A549 (cell line): ENCODE results near the gene HNRNPUL1. TPM values are rescaled to one million over a fixed set of nuclear protein-coding genes. Genes with fewer than 3 reads are reported as not detected.
A peak's percentile ranks its signal among the peaks of the same experiment; 100 is the strongest.

ENCODE experiments used
- ATAC-seq, 2 experiments: fragments of 200-7000 bp in 1 of 2; fragments of >200 bp in 1 of 2; cut with Nextera tagmentation in 1 of 2; cut with Tn5 transposase in 1 of 2; 3 replicates each; pipeline versions ENCODE4 v1.8.0 to v1.9.1; 2018 to 2020; ENCODE audit warnings: mild to moderate bottlenecking in 1 of 2, moderate library complexity in 1 of 2
- CTCF ChIA-PET: fragments of 300-600 bp; sonication (Branson Sonifier 250); formaldehyde crosslinking; extraction: SDS; loops from one replicate; lab custom pipeline; 2021; ENCODE audit warnings: antibody characterized with exemption, inconsistent platforms; lab: Yijun Ruan, JAX
- POLR2A ChIA-PET: fragments of 350-600 bp; formaldehyde crosslinking; extraction: SDS; loops from one replicate; lab custom pipeline; 2021; ENCODE audit warnings: antibody characterized with exemption, inconsistent platforms; lab: Yijun Ruan, JAX
- DNase-seq, 2 experiments: peaks; one replicate each; pipeline versions ENCODE4 v3.0.0 to v3.0.0-alpha.2; 2011 to 2016; ENCODE audit warnings: low read depth in 1 of 2, low spot score in 1 of 2
- FAIRE-seq: peaks from 2 replicates; lab custom pipeline; 2011; peaks lifted over from hg19 to GRCh38; lab: Jason Lieb, UNC
- H3K27ac ChIP-seq, 2 experiments: fragments of >200 bp; sonication (Bioruptor Twin); formaldehyde crosslinking; 3 replicates each; pipeline ENCODE4 v1.5.1; 2016 to 2017
- H3K4me1 ChIP-seq: fragments of >200 bp; sonication (Bioruptor Twin); formaldehyde crosslinking; 3 replicates; pipeline ENCODE4 v1.6.1; 2016
- H3K4me2 ChIP-seq: fragments of >200 bp; sonication (Bioruptor Twin); formaldehyde crosslinking; 3 replicates; pipeline ENCODE4 v1.6.1; 2016
- H3K4me3 ChIP-seq: fragments of >200 bp; sonication (Bioruptor Twin); formaldehyde crosslinking; 3 replicates; pipeline ENCODE4 v1.5.1; 2016
- H3K9me3 ChIP-seq: fragments of >200 bp; sonication (Bioruptor Twin); formaldehyde crosslinking; 3 replicates; pipeline ENCODE4 v1.6.1; 2016
- BCL3 ChIP-seq: fragments of >200 bp; sonication (Bioruptor Twin); formaldehyde crosslinking; IDR thresholded peaks from 3 replicates; pipeline ENCODE4 v1.6.1; 2016
- BHLHE40 ChIP-seq: IDR thresholded peaks from 2 replicates; pipeline ENCODE4 v1.6.1; 2012; ENCODE audit warnings: low read depth, low read length, inconsistent platforms
- CHD2 ChIP-seq: fragments of 150-350 bp; IDR thresholded peaks from 2 replicates; pipeline ENCODE4 v1.6.1; 2014; ENCODE audit warnings: low read length; ENCODE audit not compliant: partially characterized antibody
- CTCF ChIP-seq: fragments of >200 bp; sonication (Bioruptor Twin); formaldehyde crosslinking; IDR thresholded peaks from 3 replicates; pipeline ENCODE4 v1.5.1; 2016
- EHF ChIP-seq: fragments of 250-450 bp; sonication (Bioruptor Pico); IDR thresholded peaks from 2 replicates; pipeline ENCODE4 v1.5.0; 2020; ENCODE audit warnings: mild to moderate bottlenecking
- EHMT2 ChIP-seq: fragments of 200-600 bp; sonication (generic); IDR thresholded peaks from 2 replicates; pipeline ENCODE4 v1.6.1; 2016; ENCODE audit warnings: antibody characterized with exemption, low read depth, mild to moderate bottlenecking, moderate library complexity
- ELK1 ChIP-seq: fragments of 150-350 bp; IDR thresholded peaks from 2 replicates; pipeline ENCODE4 v1.6.1; 2014; ENCODE audit warnings: low read depth, mild to moderate bottlenecking, low read length
- EP300 ChIP-seq, 2 experiments: fragments of >200 bp; sonication (Bioruptor Twin); formaldehyde crosslinking; IDR thresholded peaks; 2 replicates in 1 of 2; 3 replicates in 1 of 2; pipeline ENCODE4 v1.6.1; 2016 to 2017
- FOSB ChIP-seq: fragments of 250-450 bp; sonication (Bioruptor Pico); IDR thresholded peaks from 2 replicates; pipeline ENCODE4 v1.5.0; 2020; ENCODE audit warnings: mild to moderate bottlenecking, moderate library complexity
- FOSL2 ChIP-seq, 2 experiments: fragments of 450-650 bp in 1 of 2; fragments of >200 bp in 1 of 2; sonication (Bioruptor Twin) in 1 of 2; formaldehyde crosslinking; IDR thresholded peaks; 2 replicates each; pipeline versions ENCODE4 v1.5.0 to v1.6.1; 2016 to 2020; ENCODE audit warnings: mild to moderate bottlenecking in 1 of 2, moderate library complexity in 1 of 2
- FOXS1 ChIP-seq: fragments of 250-450 bp; sonication (Bioruptor Pico); IDR thresholded peaks from 2 replicates; pipeline ENCODE4 v1.5.0; 2020; ENCODE audit warnings: mild to moderate bottlenecking, moderate library complexity
- GATA3 ChIP-seq: IDR thresholded peaks from 2 replicates; pipeline ENCODE4 v1.6.1; 2012; ENCODE audit warnings: borderline replicate concordance
- HES2 ChIP-seq: fragments of >200 bp; sonication (Bioruptor Twin); formaldehyde crosslinking; IDR thresholded peaks from 2 replicates; pipeline ENCODE4 v1.6.1; 2016
- HOXA7 ChIP-seq: fragments of 250-450 bp; sonication (Bioruptor Pico); IDR thresholded peaks from 2 replicates; pipeline ENCODE4 v1.5.0; 2020; ENCODE audit warnings: mild to moderate bottlenecking, moderate library complexity
- HOXB5 ChIP-seq: fragments of 250-450 bp; sonication (Bioruptor Pico); IDR thresholded peaks from 2 replicates; pipeline ENCODE4 v1.5.0; 2020; ENCODE audit warnings: mild to moderate bottlenecking, moderate library complexity
- JUN ChIP-seq, 2 experiments: fragments of >200 bp; sonication (Bioruptor Twin); formaldehyde crosslinking; IDR thresholded peaks; 2 replicates in 1 of 2; 3 replicates in 1 of 2; pipeline ENCODE4 v1.6.1; 2016 to 2017
- JUNB ChIP-seq: fragments of >200 bp; sonication (Bioruptor Twin); formaldehyde crosslinking; IDR thresholded peaks from 2 replicates; pipeline ENCODE4 v1.6.1; 2016
- MAFK ChIP-seq: fragments of 450-650 bp; IDR thresholded peaks from 2 replicates; pipeline ENCODE4 v1.6.1; 2014; ENCODE audit not compliant: partially characterized antibody
- MYC ChIP-seq: IDR thresholded peaks from 2 replicates; pipeline ENCODE4 v1.6.1; 2012; ENCODE audit warnings: mild to moderate bottlenecking, inconsistent platforms, low read length, improper control_type of control experiment, borderline replicate concordance
- NFE2L2 ChIP-seq: fragments of 150-350 bp; conservative IDR thresholded peaks from 2 replicates; pipeline ENCODE4 v1.6.1; 2014; ENCODE audit warnings: low read length
- PHF8 ChIP-seq: fragments of 200-600 bp; sonication (generic); IDR thresholded peaks from 2 replicates; pipeline ENCODE4 v1.6.1; 2016; ENCODE audit warnings: low read depth, mild to moderate bottlenecking, antibody characterized with exemption, moderate library complexity, borderline replicate concordance
- POLR2AphosphoS2 ChIP-seq: conservative IDR thresholded peaks from 2 replicates; pipeline ENCODE4 v1.6.1; 2012; ENCODE audit warnings: low read length, improper control_type of control experiment, inconsistent platforms
- RAD21 ChIP-seq, 2 experiments: fragments of >200 bp in 1 of 2; sonication (Bioruptor Twin) in 1 of 2; formaldehyde crosslinking in 1 of 2; IDR thresholded peaks in 1 of 2; conservative IDR thresholded peaks in 1 of 2; 2 replicates in 1 of 2; 3 replicates in 1 of 2; pipeline ENCODE4 v1.6.1; 2012 to 2018; ENCODE audit warnings: inconsistent platforms in 1 of 2
- RCOR1 ChIP-seq: fragments of 150-350 bp; IDR thresholded peaks from 2 replicates; pipeline ENCODE4 v1.6.1; 2014; ENCODE audit warnings: antibody characterized with exemption, low read length, low read depth
- RFX5 ChIP-seq: fragments of 450-650 bp; IDR thresholded peaks from 2 replicates; pipeline ENCODE4 v1.7.1; 2014; ENCODE audit warnings: antibody characterized with exemption, mild to moderate bottlenecking, moderate library complexity
- SMC3 ChIP-seq: fragments of >200 bp; sonication (Bioruptor Twin); formaldehyde crosslinking; IDR thresholded peaks from 3 replicates; pipeline ENCODE4 v1.6.1; 2018; ENCODE audit warnings: inconsistent platforms
- SREBF2 ChIP-seq: fragments of 450-650 bp; IDR thresholded peaks from 2 replicates; pipeline ENCODE4 v1.6.1; 2014; ENCODE audit warnings: mild to moderate bottlenecking, moderate library complexity
- TFCP2L1 ChIP-seq: fragments of 250-450 bp; sonication (Bioruptor Pico); IDR thresholded peaks from 2 replicates; pipeline ENCODE4 v1.5.0; 2021; ENCODE audit warnings: mild to moderate bottlenecking
- ZFP36 ChIP-seq: fragments of 450-650 bp; IDR thresholded peaks from 2 replicates; pipeline ENCODE4 v1.6.1; 2014; ENCODE audit warnings: borderline replicate concordance; ENCODE audit not compliant: partially characterized antibody
- WGBS: methylation state at CpG from one replicate; pipeline ENCODE4 v1.1.6; 2017; ENCODE audit errors: missing lambda C conversion rate; 5-methylcytosine and 5-hydroxymethylcytosine counted together
- polyA plus RNA-seq, 4 experiments: library from polyadenylated mRNA; depleted of rRNA in 3 of 4; stranded (reverse); fragments of >200 nt; fragmentation: RNase III in 1 of 4; extraction: RNeasy Plus Mini Kit Qiagen cat#74134 plus additional on column Dnase treatment in 1 of 4; gene quantifications; 2 replicates in 3 of 4; 3 replicates in 1 of 4; pipeline ENCODE4 v1.2.3, GENCODE V29; 2011 to 2017
- TF ChIP-seq, protein P1 (sequence below): fragments of 450-650 bp; IDR thresholded peaks from 2 replicates; pipeline ENCODE4 v1.6.1; 2014; ENCODE audit warnings: antibody characterized with exemption

HNRNPUL1 gene
- polyA plus RNA-seq, 2 of the 4 experiments (the other 2 are of a cell fraction): 89.5 to 278 TPM

GRCh38 chr19:41323023-41323422 is 58.9 kb downstream of the HNRNPUL1 start:
- DNase-seq (no peak), FAIRE-seq (peak; percentile 80)
- Histone ChIP-seq H3K4me2 (peak overlapping the region; percentile 62), H3K27ac (peak overlapping the region; percentile 81 to 91), H3K9me3 (no peaks in the 10 kb centered on the region)
- CTCF ChIA-PET: interaction anchor here (0.6 to 18.6 kb wide), 11 partner anchors 15 to 503 kb away, joined by 3 to 295 read pairs (median 5); partner anchors contain the start of genes CCDC97, HNRNPUL1 and TGFB1
- TF ChIP-seq BHLHE40 (peak; percentile 16; the same call in 1 of the 2 replicates), FOXS1 (CRISPR knock-in tag) (no peak)
- TF ChIP-seq, all 56 proteins: peak for 1
- Histone ChIP-seq H3K4me3 (peak overlapping the region; percentile 15; the same call in 2 of the 3 replicates), H3K4me1 (peaks cover 69% of the 10 kb centered on the region)
- WGBS: 53% methylated on average over 7 of the region's 7 CpGs
- peak; percentile 0 to 5; a peak in 4 of 6 replicates for ATAC-seq
- POLR2A ChIA-PET: interaction anchor here (0.6 to 4.9 kb wide), 6 partner anchors 8 to 116 kb away, joined by 3 to 32 read pairs (median 7); partner anchors contain the start of genes B9D2, CCDC97, DMAC2 and HNRNPUL1

- Histone ChIP-seq H3K9me3 (no peaks in the 10 kb centered on the region), H3K4me3 (peak overlapping the region; percentile 15; the same call in 2 of the 3 replicates), H3K4me1 (peaks cover 74% of the 10 kb centered on the region), H3K4me2 (peak overlapping the region; percentile 62), H3K27ac (peak overlapping the region; percentile 81 to 91)
- ChIA-PET POLR2A (interaction anchor here (0.5 to 4.9 kb wide), 7 partner anchors 8 to 242 kb away, joined by 3 to 32 read pairs (median 5); partner anchors contain the start of genes B9D2, CCDC97, DMAC2 and HNRNPUL1), CTCF (interaction anchor here (0.9 to 18.6 kb wide), 11 partner anchors 15 to 247 kb away, joined by 3 to 295 read pairs (median 5); partner anchors contain the start of genes CCDC97, HNRNPUL1 and TGFB1)
- peak; percentile 39 to 69 for ATAC-seq
- WGBS: 19% methylated on average over 16 of the region's 16 CpGs
- no peak for FAIRE-seq
- DNase-seq: peak; percentile 87 to 93
- TF ChIP-seq FOSB (CRISPR knock-in tag): peak; percentile 7; the same call in 1 of the 2 replicates
- no peak for TF ChIP-seq EHMT2
- no peak for TF ChIP-seq RCOR1
- TF ChIP-seq ELK1: no peak
- TF ChIP-seq ZFP36: no peak
- TF ChIP-seq POLR2AphosphoS2: peak; percentile 59; the same call in 1 of the 2 replicates
- TF ChIP-seq TFCP2L1 (CRISPR knock-in tag): 0 out of 2 replicates have a peak, but pooled peaks have one; percentile 65
- TF ChIP-seq PHF8: no peak
- peak; percentile 81 for TF ChIP-seq FOSL2 (IDR thresholded peaks at IDR 0.05)
- peak; percentile 97 for TF ChIP-seq FOSL2 (CRISPR knock-in tag; IDR thresholded peaks at IDR 0.05)
- peak; percentile 79; the same call in 1 of the 2 replicates for TF ChIP-seq GATA3
- peak; percentile 73 for TF ChIP-seq JUNB
- TF ChIP-seq HES2: no peak
- no peak for TF ChIP-seq HOXA7 (CRISPR knock-in tag)
- peak; percentile 49 for TF ChIP-seq CHD2
- TF ChIP-seq SMC3: peak; percentile 18; the same call in 1 of the 3 replicates
- TF ChIP-seq MYC: peak; percentile 58
- TF ChIP-seq EHF: 0 out of 2 replicates have a peak, but pooled peaks have one; percentile 51
- TF ChIP-seq CTCF: no peak
- TF ChIP-seq MAFK: peak; percentile 36
- TF ChIP-seq EP300 (IDR thresholded peaks at IDR 0.05): peak; percentile 49 to 72; a peak in 3 of 5 replicates
- TF ChIP-seq BCL3: 0 out of 3 replicates have a peak, but pooled peaks have one; percentile 52
- TF ChIP-seq SREBF2: no peak
- TF ChIP-seq, protein P1, sequence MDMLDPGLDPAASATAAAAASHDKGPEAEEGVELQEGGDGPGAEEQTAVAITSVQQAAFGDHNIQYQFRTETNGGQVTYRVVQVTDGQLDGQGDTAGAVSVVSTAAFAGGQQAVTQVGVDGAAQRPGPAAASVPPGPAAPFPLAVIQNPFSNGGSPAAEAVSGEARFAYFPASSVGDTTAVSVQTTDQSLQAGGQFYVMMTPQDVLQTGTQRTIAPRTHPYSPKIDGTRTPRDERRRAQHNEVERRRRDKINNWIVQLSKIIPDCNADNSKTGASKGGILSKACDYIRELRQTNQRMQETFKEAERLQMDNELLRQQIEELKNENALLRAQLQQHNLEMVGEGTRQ: 0 out of 2 replicates have a peak, but pooled peaks have one; percentile 5
- peak; percentile 62; the same call in 1 of the 2 replicates for TF ChIP-seq HOXB5 (CRISPR knock-in tag)
- 0 out of 2 replicates have a peak, but pooled peaks have one; percentile 3 for TF ChIP-seq NFE2L2
- TF ChIP-seq JUN (IDR thresholded peaks at IDR 0.05): peak; percentile 81 to 92; a peak in 4 of 5 replicates
- no peak for TF ChIP-seq RFX5
- TF ChIP-seq RAD21 (conservative IDR thresholded peaks at IDR 0.05 in 1 of 2, IDR thresholded peaks at IDR 0.05 in 1 of 2): 0 out of 5 replicates have a peak, but pooled peaks of 1 of the 2 experiments have one; percentile 20
These were observed 59.4 kb downstream of the HNRNPUL1 start for GRCh38 chr19:41323430-41324125.
